GM19468 (cell line): ENCODE data around the gene SLC19A3.
"Not testable (repeated sequence)": the region's sequence is repeated elsewhere in the genome, so short reads cannot be mapped to it uniquely, and the experiment has no call there.

Source experiments
- ATAC-seq: cut with Tn5 transposase; IDR thresholded peaks from one replicate; pipeline ENCODE4 v1.9.1; 2021; ENCODE audit warnings: mild to moderate bottlenecking, moderate library complexity, moderate number of reproducible peaks; ENCODE audit not compliant: unreplicated experiment; ENCODE audit errors: extremely low read depth

SLC19A3 gene

GRCh38 chr2:227706859-227707258 lies 11.0 kb downstream of the SLC19A3 start:
- no peak for ATAC-seq

GRCh38 chr2:227703961-227704360 lies 13.9 kb downstream of the SLC19A3 start:
- no peak for ATAC-seq

GRCh38 chr2:227703280-227703732 lies 14.5 kb downstream of the SLC19A3 start:
- ATAC-seq = no peak

GRCh38 chr2:227701556-227701955 lies 16.3 kb downstream of the SLC19A3 start:
- no peak for ATAC-seq

- no peak for ATAC-seq
Observed at GRCh38 chr2:227696990-227697679, 20.7 kb downstream of the SLC19A3 start.

- ATAC-seq = no peak
Observed at GRCh38 chr2:227687189-227687588, 30.6 kb downstream of the SLC19A3 start.

- ATAC-seq = no peak
Observed at GRCh38 chr2:227684258-227684657, 33.6 kb downstream of the SLC19A3 start.

GRCh38 chr2:227677928-227678327 lies 39.9 kb downstream of the SLC19A3 start:
- ATAC-seq = no peak

GRCh38 chr2:227674485-227674884 lies 43.3 kb downstream of the SLC19A3 start:
- no peak for ATAC-seq

- not testable (repeated sequence) for ATAC-seq
Observed at GRCh38 chr2:227673620-227674019, 44.2 kb downstream of the SLC19A3 start.

- no peak for ATAC-seq
Observed at GRCh38 chr2:227671170-227671905, 46.5 kb downstream of the SLC19A3 start.

GRCh38 chr2:227666631-227667170 lies 51.1 kb downstream of the SLC19A3 start, which contains the start of gene SCYGR5:
Gene SCYGR5 (plus strand): TSS chr2:227666804. CDS start chr2:227666804, 0 bp downstream.
- ATAC-seq = not testable (repeated sequence)

- no peak for ATAC-seq
Observed at GRCh38 chr2:227665189-227665940, 52.5 kb downstream of the SLC19A3 start.

GRCh38 chr2:227661827-227662226 lies 56.0 kb downstream of the SLC19A3 start:
- ATAC-seq = no peak

GRCh38 chr2:227661025-227661649 lies 56.7 kb downstream of the SLC19A3 start:
- ATAC-seq = no peak

- no peak for ATAC-seq
Observed at GRCh38 chr2:227657199-227657845, 60.5 kb downstream of the SLC19A3 start.

GRCh38 chr2:227655454-227655853 lies 62.4 kb downstream of the SLC19A3 start:
- ATAC-seq = no peak

GRCh38 chr2:227654426-227654825 lies 63.4 kb downstream of the SLC19A3 start:
- ATAC-seq = no peak

- ATAC-seq = no peak
Observed at GRCh38 chr2:227653419-227653818, 64.4 kb downstream of the SLC19A3 start.
